ENCODE data around the gene KRABD2.
A peak's percentile ranks its signal among the peaks of the same experiment; 100 is the strongest.

Gene KRABD2

GRCh38 chr17:8412089-8412488 is 35.6 kb upstream of the KRABD2 start:
- DNase-seq (ENCODE audit: low spot score) (no peak), ATAC-seq (no peak)
- H3K36me3 ChIP-seq (ENCODE audit: insufficient read depth) = no peaks in the 10 kb centered on the region
- H3K4me1 ChIP-seq (ENCODE audit: insufficient read depth) = peaks cover 9% of the 10 kb centered on the region; the same call in 1 of the 2 replicates
- H3K27ac Mint-ChIP-seq = no peak overlapping the region
- H3F3A ChIP-seq (replicated peaks; ENCODE audit: low read depth) = no peaks in the 10 kb centered on the region
- no peak overlapping the region for H3K4me3 ChIP-seq
- no peaks in the 10 kb centered on the region for H3K36me3 Mint-ChIP-seq (ENCODE audit: low read depth)
- no peaks in the 10 kb centered on the region for H3K9me2 ChIP-seq (ENCODE audit: insufficient read depth)
- no peaks in the 10 kb centered on the region for H3K27me3 ChIP-seq (ENCODE audit: insufficient read depth)
- peaks cover 6% of the 10 kb centered on the region for H3K4me1 Mint-ChIP-seq
- peaks cover 16% of the 10 kb centered on the region for H3K27me3 Mint-ChIP-seq (ENCODE audit: insufficient read depth, low read depth, poor library complexity)
- H4K20me1 ChIP-seq (replicated peaks; ENCODE audit: insufficient read depth) = no peaks in the 10 kb centered on the region
- H2AFZ ChIP-seq = no peak overlapping the region
- TF ChIP-seq EZH2 (IDR thresholded peaks at IDR 0.05; ENCODE audit: low read depth, unreplicated experiment) = no peak
- no peak for TF ChIP-seq JUNB (IDR thresholded peaks at IDR 0.05; ENCODE audit: unreplicated experiment)
- TF ChIP-seq EZH2phosphoT487 (IDR thresholded peaks at IDR 0.05; ENCODE audit: unreplicated experiment) = no peak
- no peak for TF ChIP-seq ZNF114 (CRISPR knock-in tag; IDR thresholded peaks at IDR 0.05)
- no peak for TF ChIP-seq POLR2AphosphoS5 (IDR thresholded peaks at IDR 0.05; ENCODE audit: low read depth)
- TF ChIP-seq REST (IDR thresholded peaks at IDR 0.05; ENCODE audit: unreplicated experiment) = no peak
- no peak for TF ChIP-seq CREB1 (CRISPR knock-in tag; IDR thresholded peaks at IDR 0.05; ENCODE audit: low read depth)
- no peak for TF ChIP-seq STAT1 (IDR thresholded peaks at IDR 0.05; ENCODE audit: unreplicated experiment)
- H3K4me3 Mint-ChIP-seq = no peak overlapping the region
- no peaks in the 10 kb centered on the region for H3K9me3 Mint-ChIP-seq
- no peaks in the 10 kb centered on the region for H3K79me2 ChIP-seq (replicated peaks; ENCODE audit: insufficient read depth)
- no peak overlapping the region for H3K27ac ChIP-seq (ENCODE audit: low read depth)
- H3K4me2 ChIP-seq = no peak overlapping the region

- Histone ChIP-seq H3K79me2 (replicated peaks; ENCODE audit: insufficient read depth) (no peaks in the 10 kb centered on the region), H3K4me2 (no peak overlapping the region), H3K4me1 (ENCODE audit: insufficient read depth) (peaks cover 9% of the 10 kb centered on the region; the same call in 1 of the 2 replicates), H3K27me3 (ENCODE audit: insufficient read depth) (no peaks in the 10 kb centered on the region), H3K9me2 (ENCODE audit: insufficient read depth) (no peaks in the 10 kb centered on the region), H3K4me3 (no peak overlapping the region), H3K36me3 (ENCODE audit: insufficient read depth) (no peaks in the 10 kb centered on the region), H3F3A (replicated peaks; ENCODE audit: low read depth) (no peaks in the 10 kb centered on the region), H3K27ac (ENCODE audit: low read depth) (no peak overlapping the region), H4K20me1 (replicated peaks; ENCODE audit: insufficient read depth) (no peaks in the 10 kb centered on the region), H2AFZ (peak overlapping the region; percentile 50)
- Mint-ChIP-seq H3K36me3 (ENCODE audit: low read depth) (no peaks in the 10 kb centered on the region), H3K4me1 (peaks cover 6% of the 10 kb centered on the region), H3K27ac (no peak overlapping the region), H3K4me3 (no peak overlapping the region), H3K9me3 (no peaks in the 10 kb centered on the region), H3K27me3 (ENCODE audit: insufficient read depth, low read depth, poor library complexity) (peaks cover 16% of the 10 kb centered on the region)
- DNase-seq (ENCODE audit: low spot score) (no peak), ATAC-seq (no peak)
- no peak for TF ChIP-seq POLR2AphosphoS5 (IDR thresholded peaks at IDR 0.05; ENCODE audit: low read depth)
These were observed 34.4 kb upstream of the KRABD2 start for GRCh38 chr17:8410883-8411238.

Data from GM23338 (cell line).